Activated CD8-positive, alpha-beta memory T cell treated with anti-CD3 and anti-CD28 coated beads, Interleukin-2, amount 50 U/mL, for 24 hours (primary cell): ENCODE results near the gene ZDHHC13.

Experiments used
- DNase-seq: peaks from one replicate; pipeline ENCODE4 v3.0.0-alpha.2; 2020; ENCODE audit errors: extremely low read depth

ZDHHC13 gene, protein sequence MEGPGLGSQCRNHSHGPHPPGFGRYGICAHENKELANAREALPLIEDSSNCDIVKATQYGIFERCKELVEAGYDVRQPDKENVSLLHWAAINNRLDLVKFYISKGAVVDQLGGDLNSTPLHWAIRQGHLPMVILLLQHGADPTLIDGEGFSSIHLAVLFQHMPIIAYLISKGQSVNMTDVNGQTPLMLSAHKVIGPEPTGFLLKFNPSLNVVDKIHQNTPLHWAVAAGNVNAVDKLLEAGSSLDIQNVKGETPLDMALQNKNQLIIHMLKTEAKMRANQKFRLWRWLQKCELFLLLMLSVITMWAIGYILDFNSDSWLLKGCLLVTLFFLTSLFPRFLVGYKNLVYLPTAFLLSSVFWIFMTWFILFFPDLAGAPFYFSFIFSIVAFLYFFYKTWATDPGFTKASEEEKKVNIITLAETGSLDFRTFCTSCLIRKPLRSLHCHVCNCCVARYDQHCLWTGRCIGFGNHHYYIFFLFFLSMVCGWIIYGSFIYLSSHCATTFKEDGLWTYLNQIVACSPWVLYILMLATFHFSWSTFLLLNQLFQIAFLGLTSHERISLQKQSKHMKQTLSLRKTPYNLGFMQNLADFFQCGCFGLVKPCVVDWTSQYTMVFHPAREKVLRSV

DNA sequence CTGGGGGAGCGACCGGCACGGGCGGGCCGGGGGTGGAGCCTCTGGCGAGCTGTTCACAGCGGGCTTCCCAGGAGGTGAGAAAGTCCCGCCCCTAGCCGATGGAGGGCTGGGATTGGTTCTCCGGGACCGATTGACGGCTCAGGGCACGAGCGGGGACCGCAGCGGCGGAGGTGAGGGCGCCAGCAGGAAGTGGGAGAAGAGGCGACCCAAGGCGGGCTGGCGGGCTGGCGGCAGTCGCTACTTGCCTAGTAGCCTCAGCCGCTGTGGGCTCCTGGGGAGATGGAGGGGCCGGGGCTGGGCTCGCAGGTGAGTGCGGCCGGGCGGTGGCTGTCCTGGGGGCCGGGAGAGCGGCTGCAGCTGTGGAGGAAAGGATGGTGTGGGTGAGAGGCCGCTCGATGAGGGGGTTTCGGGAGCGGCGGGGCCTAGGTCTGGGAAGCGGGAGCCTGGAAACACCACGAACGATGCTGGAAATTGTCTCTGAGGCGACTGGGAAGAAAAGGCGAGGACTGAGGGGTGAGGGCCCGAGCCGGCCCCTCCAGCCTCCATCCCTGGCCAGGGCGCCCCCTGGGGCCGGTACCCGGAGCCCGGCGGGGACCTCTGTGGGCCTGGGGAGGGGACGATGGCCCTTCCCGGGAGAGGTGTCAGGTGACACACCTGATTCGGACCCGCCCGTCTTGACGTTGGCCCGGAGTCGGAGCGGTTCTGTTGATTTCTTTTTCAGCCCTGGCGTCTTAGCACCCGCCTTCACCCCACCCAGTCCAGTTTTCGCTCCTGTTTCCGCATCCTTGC lies at the start of gene ZDHHC13:
Gene ZDHHC13, plus strand, starts transcription at position 198 of the 789 bp plus-strand sequence. Its CDS starts 82 bp downstream, at position 280.
- peak; percentile 94 for DNase-seq

DNA sequence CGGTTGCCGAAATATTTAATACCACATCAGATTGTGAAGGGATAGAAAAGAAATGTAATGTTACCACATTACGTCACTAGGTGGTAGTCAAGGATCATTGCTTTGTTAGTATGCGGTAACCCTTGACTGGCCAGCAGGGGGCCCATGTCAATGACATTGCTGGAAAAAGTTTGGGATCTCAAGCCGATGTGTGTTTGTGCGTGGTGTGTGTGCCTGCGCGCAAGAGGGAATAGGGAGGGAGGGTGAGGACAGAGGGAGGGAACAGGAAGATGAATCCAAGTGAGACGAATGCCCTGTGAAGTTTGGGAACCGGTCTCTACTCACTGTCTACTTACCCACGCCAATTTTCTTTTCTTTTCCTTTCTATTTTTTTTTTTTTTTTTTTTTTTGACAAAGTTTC lies 45.7 kb upstream of the ZDHHC13 start:
- DNase-seq, result peak; percentile 15

DNA sequence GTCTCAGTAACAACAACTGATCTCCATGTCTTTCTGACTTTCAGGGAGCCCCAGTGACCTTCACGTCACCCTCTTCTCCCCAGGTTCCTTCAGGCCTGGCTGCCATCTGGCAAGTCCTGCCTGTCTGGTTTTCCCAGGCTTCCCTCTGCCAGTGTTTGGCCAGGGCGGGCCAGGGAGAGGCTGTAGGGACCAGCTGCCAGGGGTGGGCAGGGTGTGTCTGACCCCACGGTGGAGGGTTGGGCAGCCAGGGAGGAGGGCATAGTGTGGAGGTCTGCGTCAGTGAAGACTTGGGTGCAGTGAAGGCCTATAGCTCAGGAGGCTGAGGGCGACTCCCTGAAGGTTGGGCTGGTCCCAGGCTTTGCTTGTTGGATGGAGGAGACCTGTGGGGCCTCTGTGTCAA lies 44.5 kb upstream of the ZDHHC13 start:
- DNase-seq, result no peak

DNA sequence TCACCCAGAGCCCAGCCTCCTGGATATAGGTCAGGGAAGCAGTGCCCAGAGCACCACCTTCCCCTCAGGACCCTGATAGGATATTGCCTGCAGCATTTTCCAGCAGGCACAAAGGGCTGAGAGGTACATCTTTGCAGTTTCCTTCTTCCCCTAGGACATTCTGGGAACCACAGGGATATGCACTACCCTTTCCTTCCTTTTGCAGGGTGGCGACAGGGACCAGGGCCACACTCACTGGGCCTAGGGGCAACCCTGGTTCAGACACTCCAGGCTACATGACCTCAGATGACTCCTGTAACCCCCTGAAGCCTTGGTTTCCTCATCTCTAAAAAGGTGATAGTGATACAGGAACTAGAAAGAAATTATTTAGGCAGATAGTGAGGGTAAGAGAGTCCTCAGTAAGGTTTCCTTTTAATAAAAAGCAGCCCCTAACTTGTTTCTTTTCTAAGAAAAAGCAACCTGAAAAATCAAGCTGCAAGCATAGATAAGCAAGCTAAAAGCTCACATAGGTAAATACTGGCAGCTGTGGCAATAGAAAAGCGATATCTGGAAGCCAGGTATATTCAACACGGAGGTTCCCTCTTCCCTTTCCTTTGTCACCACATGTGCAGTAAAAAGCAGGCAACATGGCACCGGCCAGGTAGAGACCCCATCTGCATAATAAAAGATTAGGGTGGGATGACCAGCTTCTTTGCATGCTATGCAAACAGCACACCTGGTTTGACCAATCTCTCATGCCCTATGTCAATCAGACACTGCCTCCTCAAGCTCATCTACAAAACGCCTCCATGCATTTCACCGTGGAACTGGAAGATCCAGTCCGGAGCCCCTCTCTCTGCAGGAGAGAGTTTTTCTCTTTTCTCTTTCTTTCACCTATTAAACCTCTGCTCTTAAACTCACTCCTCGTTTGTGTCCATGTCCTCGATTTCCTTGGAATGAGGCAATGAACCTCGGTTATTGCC lies 43.2 kb upstream of the ZDHHC13 start:
- DNase-seq, result no peak

DNA sequence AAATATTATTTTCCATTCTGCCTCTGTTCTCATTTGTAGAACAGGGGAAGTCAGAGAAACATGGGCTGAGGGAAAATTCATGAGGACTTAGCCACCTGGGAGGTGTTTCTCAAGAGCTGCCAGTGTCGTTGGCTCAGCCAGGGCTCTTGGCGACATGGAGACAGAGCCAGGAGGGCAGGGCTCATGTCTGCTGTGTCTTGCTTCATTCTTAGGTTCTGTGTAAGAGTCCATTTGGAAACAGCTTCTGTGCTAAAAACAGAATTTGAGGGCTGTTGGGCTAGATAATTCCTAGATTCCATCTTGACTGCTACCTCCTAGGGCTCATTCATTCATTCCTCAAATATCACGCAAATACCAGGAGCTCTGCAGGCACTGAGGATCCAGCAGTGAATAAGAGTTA lies 41.3 kb upstream of the ZDHHC13 start:
- no peak for DNase-seq

DNA sequence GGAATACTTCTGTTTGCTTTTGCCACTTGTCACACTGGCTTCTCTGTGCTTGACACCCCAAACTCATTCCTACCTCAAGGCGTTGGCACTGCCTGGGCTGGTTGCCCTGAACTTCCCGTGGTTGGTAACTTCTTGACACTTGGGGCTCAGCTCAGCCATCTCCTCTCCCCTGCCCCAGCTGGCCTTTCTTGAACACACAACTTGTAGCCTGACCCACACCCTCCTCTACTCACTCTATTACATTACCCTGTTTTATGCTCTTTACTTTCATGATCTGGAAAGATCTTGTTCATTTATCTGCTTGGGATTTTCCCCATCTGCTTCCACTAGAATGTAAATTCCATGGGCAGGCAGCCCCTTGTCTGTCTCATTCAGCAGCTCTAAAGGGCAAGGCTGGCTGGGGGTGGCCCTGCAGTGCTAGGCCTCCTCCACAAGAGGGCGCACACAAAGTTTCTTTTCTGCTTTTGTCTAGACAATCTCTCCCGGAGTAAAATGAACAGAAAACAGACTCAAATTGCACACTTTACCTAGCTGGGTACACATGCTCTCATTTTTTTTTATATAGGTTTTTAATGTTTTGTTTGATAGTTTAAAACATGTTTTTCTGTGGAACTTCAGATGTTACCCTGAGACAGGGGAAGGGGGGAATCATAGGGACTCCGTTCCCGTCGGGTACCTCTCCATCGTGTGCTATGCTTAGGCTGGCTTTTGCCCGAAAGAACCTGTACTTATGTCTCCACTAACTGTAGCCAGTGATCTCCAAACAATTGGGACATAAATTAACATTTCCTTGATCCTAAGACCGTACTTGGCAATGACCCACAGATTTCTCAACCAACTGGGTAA lies 40.0 kb upstream of the ZDHHC13 start:
- DNase-seq, result peak; percentile 34

DNA sequence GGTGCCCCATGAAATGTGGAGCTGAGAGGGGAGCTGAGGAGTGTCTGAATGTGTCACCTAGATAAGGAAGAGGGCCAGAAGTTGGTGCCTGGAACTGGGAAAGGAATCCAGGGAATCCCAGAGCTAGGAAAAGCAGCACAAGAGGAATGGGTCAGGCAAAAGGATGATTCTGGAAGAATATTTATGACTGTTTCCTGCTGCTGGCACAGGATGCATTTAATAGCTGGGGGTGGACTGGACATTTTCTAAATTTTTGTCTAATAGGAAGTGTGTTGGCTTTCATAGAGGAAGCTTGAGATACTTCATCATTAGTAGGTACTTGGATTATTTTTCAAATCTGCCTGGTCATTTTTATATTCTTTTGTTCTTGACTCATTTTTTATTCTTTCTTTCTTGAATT lies 39.0 kb upstream of the ZDHHC13 start:
- no peak for DNase-seq

DNA sequence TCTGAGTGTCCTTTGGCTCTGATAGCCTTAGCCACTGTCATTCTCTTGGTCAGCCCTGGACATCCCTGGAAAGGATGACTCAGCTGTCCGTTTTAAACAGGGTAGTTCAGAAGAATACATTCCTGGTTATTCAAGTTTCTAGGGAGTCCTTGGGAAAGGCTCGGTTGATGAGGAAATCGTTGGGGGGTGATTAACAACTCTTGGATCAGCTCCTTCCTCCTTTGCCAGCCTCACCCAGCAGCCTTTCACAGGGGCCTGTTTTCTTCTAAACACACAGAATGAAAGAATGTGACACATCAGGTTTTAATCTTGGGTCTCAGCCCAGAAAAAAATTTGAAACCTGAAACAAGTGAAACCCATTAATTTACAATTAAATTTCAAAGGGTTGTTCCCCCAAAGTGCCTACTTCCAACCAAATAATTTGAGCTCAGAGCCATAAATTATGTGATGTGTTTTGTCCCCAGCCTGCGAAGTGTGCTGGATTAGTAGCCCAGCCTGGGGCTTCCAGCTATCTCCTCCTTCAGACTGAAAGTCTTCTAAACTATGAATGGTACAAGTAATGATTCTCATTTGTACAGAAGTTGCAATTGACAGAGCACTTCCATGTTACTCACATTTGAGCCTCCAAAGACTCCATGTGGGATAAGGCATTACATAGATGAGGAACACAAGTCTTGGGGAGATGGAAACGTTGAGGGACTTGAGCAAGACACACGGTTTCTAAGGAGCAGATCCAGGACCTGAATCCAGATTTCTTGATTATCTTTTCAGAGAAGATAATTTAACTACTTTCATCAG lies 37.1 kb upstream of the ZDHHC13 start:
- DNase-seq, result no peak

DNA sequence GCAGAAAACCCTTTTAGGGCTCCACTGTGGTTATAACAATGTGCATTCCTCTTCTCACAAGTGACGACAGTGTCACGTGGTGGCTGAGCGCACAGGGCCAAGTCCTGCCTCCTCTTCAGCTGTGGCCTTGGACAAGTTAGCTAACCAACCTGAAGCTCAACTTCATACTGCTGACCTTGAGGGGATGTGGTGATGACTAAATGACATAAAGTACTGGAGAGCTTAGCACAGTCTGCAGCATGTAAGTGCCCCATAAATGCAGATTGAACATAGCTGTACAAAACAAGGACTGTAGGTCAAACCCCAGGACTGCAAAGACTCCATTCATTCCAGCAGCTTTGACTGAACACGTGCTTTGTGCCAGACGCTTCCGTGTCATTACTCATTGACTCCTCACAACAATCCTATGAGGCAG lies 36.4 kb upstream of the ZDHHC13 start:
- DNase-seq, result no peak

DNA sequence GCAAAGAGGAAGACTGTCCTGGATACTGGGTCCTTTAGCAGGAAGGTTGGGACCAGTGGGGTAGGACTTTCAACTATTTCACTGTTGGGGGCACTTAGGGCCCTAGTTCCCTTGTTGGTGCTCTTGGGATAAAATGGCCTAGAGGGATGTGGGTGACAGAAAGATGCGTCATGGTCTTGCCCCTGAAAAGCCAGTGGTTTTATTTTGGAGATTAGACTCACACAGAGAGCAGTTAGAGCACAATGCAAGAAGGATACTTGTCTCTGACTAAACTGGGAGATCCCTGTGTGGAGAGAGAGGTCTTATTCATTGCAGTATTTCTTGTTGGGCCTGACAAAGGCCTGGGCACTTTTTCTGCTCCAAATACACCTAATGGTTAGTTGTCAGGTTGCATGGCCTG lies 33.8 kb upstream of the ZDHHC13 start:
- no peak for DNase-seq

DNA sequence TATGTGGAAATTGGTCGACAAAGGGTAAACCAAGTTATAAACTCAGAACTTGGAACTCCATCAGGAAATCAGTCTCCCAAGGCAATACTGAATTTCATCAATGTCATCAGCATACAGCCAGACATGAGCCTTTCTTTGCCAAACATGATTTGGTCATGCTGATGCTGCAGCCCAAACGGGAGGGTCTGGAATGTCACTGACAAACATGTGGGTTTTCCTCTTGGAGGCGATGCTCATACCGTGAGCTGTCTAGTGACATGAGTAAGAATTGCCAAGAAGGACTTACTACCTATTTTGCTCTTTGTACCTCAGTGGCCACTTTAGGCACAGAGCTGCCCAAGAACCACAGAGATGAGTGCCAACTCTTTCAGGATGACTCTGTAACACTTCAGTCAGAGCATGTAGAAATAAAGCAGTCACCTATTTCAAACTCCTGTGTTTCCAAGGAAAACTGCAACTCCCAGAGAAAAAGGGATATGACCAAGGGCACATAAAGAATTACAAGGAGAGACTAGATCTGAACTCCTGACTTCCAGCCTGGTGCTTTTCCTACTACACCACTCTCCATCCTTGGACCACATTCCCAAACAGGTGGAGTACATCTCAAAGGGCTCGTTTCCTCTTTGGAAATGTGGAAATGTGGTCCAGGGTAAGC lies 32.2 kb upstream of the ZDHHC13 start:
- DNase-seq, result no peak

DNA sequence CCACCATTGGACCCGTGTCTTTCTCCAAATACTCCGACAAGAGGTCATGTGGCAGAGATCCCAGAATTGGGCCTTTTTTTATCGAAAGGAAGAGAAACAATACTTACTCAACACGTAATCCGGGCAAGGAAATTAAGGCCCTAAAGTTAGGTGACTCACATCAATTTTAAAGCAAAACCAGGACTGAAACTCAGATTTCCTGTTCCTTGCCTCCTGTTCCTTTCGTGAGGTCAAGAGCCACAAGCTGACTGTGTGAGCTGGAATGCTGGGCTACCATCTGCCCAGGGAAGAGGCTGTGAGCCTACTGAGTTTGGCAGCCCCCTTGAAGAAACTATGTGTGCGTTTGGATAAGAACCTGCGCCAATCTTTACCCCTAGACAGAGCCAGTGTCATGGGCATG lies 29.3 kb upstream of the ZDHHC13 start:
- DNase-seq, result no peak

DNA sequence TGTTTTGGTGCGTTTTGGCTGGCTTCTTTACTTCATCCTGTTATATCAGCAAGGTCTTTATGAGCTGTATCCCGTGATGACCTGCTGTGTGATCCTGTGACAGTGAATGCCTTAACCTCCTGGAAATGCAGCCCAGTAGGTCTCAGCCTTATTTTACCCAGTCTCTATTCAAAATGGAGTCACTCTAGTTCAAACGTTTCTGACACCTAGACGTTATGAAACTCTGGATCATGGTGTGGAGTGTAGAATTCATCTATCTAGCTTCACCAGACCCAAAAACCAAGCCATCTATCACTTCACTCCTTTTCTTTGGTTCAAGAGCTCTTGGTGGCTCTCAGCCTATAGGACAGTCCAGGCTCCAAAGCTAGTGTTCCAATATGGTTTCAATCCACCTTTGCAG lies 28.2 kb upstream of the ZDHHC13 start:
- no peak for DNase-seq

DNA sequence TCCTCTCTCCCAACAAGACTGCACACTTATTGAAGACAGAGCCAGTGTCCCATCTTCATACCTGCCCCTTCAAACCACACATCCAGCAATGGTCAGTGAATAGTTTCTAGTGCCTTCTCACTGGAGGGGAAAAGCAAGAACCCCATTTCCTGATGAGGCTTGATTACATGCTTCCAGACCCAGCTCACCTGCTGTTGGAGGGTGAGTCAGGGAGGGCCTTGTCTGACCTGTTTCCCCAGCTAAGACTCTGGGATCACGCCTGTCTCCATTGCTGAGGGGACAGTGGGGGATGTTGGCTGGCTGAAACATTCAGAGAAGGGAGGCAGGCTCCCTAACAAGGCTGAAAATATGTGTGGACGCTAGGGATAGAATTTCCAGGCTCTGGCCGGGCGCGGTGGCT lies 27.5 kb upstream of the ZDHHC13 start:
- no peak for DNase-seq

DNA sequence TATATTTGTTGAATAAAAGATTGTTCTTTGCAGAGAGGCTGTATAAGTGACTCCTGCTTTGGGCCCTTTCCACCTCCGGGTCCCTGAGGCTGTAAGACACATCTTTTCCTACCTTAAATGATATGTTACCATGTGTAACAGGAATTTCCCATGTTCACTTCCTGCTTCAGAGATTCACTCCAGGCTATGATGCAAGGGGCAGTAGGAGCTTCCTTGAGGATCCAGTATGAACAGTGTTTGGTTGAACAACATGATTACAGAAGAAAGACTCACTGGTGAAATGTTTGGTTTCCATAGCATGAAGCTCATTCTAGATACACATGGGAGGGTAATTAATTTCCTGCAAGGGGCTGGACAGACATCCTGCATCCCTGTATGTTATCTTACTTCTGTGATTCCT lies 25.6 kb upstream of the ZDHHC13 start:
- no peak for DNase-seq

DNA sequence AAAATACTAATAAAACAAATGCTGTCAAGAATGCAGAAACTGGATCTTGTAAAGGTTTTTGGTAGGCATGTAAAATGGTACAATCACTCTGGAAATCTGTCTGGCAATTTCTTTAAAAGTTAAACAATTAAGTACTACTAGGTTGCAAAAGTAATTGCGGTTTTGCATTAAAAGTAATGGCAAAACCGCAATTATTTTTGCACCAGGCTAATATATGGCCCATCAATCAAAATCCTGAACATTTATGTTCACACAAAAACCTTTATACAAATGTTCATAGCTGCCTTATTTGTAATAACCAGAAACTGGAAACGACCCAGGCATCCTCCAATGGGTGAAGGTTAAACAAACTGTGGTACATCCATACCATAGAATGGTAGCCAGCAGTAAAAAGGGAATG lies 24.6 kb upstream of the ZDHHC13 start:
- no peak for DNase-seq

DNA sequence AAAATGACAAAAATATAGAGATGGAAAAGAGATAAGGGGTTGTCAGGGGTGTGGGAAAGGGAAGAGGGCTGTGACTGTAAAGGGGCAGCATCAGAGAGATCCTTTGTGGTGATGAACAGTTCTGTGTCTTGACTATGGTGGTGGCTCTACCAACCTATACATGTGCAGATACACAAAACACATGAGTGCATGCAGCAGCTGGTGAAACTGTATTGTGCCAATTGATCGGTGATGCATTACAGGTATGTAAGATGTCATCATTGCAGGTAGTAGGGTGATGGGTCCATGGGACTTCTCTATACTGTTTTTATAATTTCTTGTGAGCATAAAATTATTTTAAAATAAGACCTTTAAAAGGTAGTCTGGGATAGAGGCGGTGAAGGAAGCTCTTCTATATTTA lies 24.1 kb upstream of the ZDHHC13 start:
- no peak for DNase-seq

DNA sequence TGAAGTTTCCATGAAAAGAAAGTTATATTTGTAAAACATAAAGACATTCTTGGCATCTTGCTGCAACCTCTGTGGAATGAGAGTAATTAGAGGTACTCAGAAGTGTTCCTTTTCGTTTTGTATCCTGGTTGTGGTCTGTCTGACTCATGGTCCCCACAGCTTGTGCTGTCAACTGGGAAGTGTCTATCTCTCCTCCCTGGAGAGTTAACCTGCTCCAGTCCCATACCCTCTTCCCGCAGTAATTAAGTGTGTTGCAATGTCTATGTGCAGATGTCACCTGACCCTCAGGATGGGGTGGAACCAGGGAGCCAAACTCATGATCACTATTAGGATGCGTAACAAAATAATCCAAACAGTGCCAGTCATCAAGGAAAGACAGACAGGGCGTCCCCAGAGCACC lies 23.0 kb upstream of the ZDHHC13 start:
- DNase-seq, result no peak

DNA sequence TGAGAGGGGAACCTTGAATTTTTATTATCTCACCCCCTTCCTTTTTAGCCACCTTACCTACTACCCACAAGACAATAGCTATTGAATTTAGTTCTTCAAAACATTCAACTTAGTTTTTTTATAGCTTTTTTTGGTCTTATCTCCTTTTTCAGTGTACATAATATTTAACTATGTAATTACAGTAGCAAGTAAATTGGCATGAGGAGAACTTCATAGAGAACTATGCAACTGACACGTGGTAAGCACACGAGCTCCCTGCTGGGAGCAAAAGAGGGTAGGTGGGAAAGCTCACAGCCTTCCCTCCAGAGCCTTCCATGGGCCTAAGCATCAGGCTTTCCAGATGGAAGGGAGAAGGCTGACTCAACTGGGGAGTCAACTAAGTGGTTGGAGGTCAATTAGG lies 22.1 kb upstream of the ZDHHC13 start:
- no peak for DNase-seq
